Activated naive CD4-positive, alpha-beta T cell treated with Interleukin-2 at 50 U/mL for 16 hours (primary cell): ENCODE results near the gene KRTAP10-6.
"Not testable (repeated sequence)": the region's sequence is repeated elsewhere in the genome, so short reads cannot be mapped to it uniquely, and the experiment has no call there.

Experiments used
- DNase-seq: peaks from one replicate; pipeline ENCODE4 v3.0.0-alpha.2; 2020

Gene KRTAP10-6

GRCh38 chr21:44592446-44593311, at the start of gene KRTAP10-6:
KRTAP10-6 (minus strand) TSS chr21:44592505; CDS start chr21:44592484, 21 bp downstream.
- no peak for DNase-seq

- DNase-seq, result no peak
Measured at GRCh38 chr21:44640761-44641160, 48.5 kb upstream of the KRTAP10-6 start.

DNA sequence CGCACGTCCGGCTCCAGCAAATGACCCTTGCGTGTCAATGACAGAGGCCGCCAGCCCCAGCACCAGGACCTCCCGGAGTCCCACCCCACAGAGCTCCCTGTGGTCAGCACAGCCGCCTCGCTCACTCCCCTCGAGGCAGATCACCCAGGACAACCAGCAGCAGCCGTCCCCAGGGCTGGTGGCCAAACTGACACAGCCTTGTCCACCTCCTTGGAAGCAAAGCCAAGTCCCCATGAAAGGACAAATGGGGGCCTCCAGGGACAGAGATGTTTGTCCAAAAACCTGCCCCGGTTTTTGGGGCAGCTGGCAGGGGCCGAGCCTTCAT, 47.0 kb upstream of the KRTAP10-6 start:
- DNase-seq, result no peak

- not testable (repeated sequence) for DNase-seq
Measured at GRCh38 chr21:44638506-44639330, 46.4 kb upstream of the KRTAP10-6 start.

DNA sequence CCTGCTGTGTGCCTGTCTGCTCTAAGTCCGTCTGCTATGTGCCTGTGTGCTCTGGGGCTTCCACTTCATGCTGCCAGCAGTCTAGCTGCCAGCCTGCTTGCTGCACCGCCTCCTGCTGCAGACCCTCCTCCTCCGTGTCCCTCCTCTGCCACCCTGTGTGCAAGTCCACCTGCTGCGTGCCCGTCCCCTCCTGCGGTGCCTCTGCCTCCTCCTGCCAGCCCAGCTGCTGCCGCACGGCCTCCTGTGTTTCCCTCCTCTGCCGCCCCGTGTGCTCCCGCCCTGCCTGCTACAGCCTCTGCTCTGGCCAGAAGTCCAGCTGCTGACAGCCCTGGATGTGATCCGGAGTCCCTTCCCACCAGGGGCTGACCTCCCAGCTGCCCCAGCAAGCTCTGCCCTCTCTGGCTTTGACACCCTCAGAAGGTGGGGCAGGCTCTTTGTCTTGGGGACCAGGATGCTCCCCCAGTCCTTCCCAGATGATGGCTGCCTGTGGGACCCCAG, 45.6 kb upstream of the KRTAP10-6 start:
- not testable (repeated sequence) for DNase-seq

GRCh38 chr21:44637018-44637850, 44.9 kb upstream of the KRTAP10-6 start, which contains the start of gene KRTAP10-10:
KRTAP10-10 (plus strand) TSS chr21:44637356; CDS start chr21:44637418, 62 bp downstream.
- DNase-seq, result no peak

DNA sequence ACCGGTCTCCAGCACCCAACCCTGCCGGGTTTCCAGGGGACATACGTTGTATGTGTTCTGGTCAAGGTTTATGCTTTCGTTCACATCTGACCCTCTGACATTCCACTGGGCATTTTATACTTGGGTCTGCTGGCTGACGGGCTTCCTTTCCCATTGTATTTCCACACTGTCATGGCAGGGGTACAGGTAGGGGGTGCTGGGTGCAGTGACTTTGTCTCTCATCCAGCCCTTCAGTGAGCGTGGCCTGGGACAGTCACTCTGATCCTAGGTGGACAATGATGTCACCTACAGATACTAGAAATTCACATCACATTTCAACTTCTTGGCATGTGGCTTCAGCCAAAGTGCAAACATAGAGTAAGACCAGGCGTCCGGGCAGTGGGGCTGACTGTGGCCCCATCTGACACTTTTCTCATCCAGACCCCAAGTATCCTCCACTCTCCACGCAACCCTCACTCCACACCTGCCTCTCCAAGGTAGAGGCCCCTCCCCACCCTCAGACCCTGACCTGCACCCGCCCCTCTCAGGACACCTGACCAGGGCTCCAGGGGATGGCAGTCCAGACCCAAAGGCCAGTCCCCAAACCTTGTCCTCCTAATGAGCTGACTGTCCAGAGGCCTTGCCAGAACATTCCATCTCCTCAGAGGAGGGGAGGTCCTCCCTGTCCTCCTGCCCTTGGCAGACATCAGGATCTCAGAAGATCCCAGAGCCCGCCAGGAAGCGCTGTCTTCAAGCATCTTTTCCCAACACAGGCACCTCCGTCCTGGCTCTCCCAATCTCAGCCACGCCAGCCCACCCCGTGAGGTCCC, 44.1 kb upstream of the KRTAP10-6 start:
- DNase-seq, result no peak

GRCh38 chr21:44632067-44632466, 39.8 kb upstream of the KRTAP10-6 start:
- DNase-seq, result no peak

- no peak for DNase-seq
Measured at GRCh38 chr21:44630440-44630839, 38.1 kb upstream of the KRTAP10-6 start.

DNA sequence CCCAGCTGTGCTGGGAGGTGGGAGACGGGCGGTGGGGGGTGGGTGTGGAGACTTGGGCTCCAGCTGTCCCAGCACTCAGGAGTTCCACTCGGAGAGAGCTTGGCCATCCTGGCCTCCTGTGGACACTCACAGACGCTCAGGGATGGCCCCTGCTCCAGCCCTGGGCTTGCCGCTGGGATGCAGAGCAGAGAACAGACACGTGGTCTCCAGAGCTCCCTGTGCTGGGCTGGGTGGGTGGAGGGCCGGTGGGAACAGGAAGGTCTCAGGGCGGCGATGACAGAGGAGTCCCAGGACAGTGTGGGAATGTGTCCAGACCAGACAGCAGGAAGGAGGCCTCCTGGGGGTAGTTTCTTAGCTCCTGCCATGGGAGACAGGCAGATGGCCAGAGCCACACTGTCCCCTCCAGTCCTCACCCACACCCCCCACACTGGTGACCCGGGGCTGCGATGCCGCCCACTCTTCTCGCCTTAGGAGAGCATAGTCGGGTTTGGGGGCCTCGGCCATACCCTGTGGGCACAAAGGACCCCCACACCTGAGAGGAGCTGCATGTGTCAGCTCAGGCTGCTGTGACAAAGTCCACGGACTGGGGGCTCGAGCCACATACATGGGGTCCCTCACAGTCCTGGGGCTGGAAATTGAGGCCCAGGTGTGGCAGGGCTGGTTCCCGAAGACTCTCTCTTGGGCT, 36.5 kb upstream of the KRTAP10-6 start:
- no peak for DNase-seq

- not testable (repeated sequence) for DNase-seq
Measured at GRCh38 chr21:44627831-44628233, 35.5 kb upstream of the KRTAP10-6 start.

GRCh38 chr21:44627181-44627822, 35.0 kb upstream of the KRTAP10-6 start:
- not testable (repeated sequence) for DNase-seq

DNA sequence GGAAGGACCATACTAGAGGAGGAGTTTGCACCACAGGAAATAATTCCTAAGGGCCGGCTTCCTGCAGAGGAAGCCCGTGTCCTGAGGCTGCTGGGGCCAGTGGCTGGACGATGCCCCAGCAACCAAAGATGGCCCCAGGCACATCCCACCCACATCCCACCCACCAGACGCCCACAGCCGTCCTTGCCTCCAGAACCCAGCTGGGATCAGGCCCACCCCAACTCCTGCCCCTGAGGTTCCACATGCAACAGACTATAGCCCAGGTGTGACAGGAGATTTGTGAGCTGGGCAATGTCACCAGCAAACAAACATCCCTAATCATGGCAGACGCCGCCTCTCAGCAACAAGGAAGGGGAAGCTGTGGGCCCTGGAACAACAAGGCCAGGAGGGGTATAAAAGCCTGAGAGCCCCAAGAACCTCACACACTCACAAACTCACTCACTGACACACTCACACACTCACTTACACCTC, 34.4 kb upstream of the KRTAP10-6 start, which contains the start of gene KRTAP10-9:
Gene KRTAP10-9 (plus strand): TSS at position 421 of the 471 bp plus-strand sequence. CDS start 79 bp downstream, outside the sequence.
- no peak for DNase-seq

DNA sequence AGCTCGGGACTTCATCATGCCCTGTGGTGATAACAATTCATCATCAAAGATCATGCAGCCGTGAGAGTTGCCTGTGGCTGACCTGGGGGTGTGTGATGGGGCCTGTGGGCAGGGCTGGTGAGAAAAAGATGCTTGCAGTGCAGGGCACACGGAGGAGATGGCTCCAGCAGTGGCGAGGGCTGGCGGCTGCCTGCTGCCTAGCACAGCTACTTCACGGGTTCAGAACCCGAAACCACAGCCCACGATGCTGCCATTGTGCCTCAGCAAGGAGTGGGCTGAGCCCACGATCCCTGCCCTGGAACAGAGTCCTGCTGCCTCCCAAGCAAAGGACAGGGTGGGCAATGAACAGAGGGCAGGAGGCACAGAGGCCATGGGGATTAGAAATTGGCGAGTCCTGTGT, 34.0 kb upstream of the KRTAP10-6 start:
- no peak for DNase-seq

DNA sequence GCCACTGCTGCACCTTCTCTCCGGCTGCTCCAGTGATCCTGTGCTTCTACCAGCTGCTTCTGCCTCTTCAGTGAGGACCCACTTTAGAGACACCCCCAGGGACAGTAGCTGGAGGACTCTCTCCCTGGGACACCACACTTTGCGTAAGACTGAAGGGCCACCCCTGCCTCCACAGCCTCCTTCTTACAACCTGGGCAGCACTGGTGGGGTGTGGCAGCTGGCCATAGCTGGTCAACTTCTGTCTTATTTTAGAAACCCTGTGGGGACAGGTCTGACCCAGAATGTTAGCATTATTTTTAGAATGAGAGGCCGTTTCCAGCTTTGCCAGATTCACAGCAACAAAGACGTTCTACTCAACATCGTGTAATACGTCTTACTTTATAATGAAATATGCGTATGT, 33.5 kb upstream of the KRTAP10-6 start:
- DNase-seq, result no peak

- DNase-seq, result no peak
Measured at GRCh38 chr21:44623575-44623974, 31.3 kb upstream of the KRTAP10-6 start.

- no peak for DNase-seq
Measured at GRCh38 chr21:44619886-44620285, 27.6 kb upstream of the KRTAP10-6 start.

DNA sequence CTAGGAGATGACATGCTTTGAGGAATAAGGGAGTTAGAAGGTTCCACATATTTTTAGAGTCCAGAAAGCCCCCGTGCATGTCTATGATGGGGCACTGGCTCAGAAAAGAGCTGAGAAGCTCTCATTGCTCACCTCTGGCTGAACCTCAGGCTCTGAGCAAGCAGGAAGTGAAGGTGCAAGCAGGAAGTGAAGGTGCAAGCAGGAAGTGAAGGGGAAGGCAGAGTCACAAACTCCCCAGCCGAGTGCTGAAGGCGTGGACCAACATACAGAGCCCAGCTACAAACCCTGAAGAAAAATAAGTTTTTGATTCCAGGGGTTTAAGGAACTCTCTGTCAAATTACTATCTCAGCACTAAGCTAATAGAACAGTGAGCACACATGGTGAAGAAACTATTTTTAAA, 26.6 kb upstream of the KRTAP10-6 start:
- DNase-seq, result peak; percentile 60

- DNase-seq, result peak; percentile 5
Measured at GRCh38 chr21:44618504-44618903, 26.2 kb upstream of the KRTAP10-6 start.

GRCh38 chr21:44617071-44617501, 24.8 kb upstream of the KRTAP10-6 start:
- DNase-seq, result no peak
